SU-DHL-6 (cell line): Measurements from ENCODE around the gene UBAP1.
A peak's percentile ranks its signal among the peaks of the same experiment; 100 is the strongest.

Experiments
- H2AFZ ChIP-seq: fragments of 200-600 bp; sonication (generic); 2 replicates; pipeline ENCODE4 v1.6.1; 2014; ENCODE audit warnings: low read depth, mild to moderate bottlenecking, moderate library complexity, mixed read lengths, antibody characterized with exemption, low read length; ENCODE audit not compliant: severe bottlenecking
- H3F3A ChIP-seq: fragments of 200-600 bp; shearing (Covaris generic); 2 replicates; pipeline ENCODE4 v1.6.0; 2016; ENCODE audit warnings: antibody characterized with exemption, mild to moderate bottlenecking; ENCODE audit not compliant: insufficient read depth
- H3K27ac ChIP-seq: fragments of 200-600 bp; sonication (generic); 2 replicates; pipeline ENCODE4 v1.5.1; 2016; ENCODE audit warnings: low read depth, mild to moderate bottlenecking, low read length, moderate library complexity, mixed read lengths
- H3K27me3 ChIP-seq: fragments of 200-600 bp; sonication (generic), shearing (Covaris generic); 2 replicates; pipeline ENCODE4 v1.6.0; 2014; ENCODE audit warnings: mild to moderate bottlenecking, low read length
- H3K36me3 ChIP-seq: fragments of 200-600 bp; sonication (generic); 2 replicates; pipeline ENCODE4 v1.6.1; 2014; ENCODE audit warnings: mild to moderate bottlenecking, low read length, mixed read lengths
- H3K4me2 ChIP-seq: fragments of 300-600, 200-600 bp; shearing (Covaris generic), sonication (generic); 2 replicates; pipeline ENCODE4 v1.6.0; 2014; ENCODE audit warnings: low read length, low read depth, mild to moderate bottlenecking; ENCODE audit not compliant: poor library complexity, severe bottlenecking
- H3K4me3 ChIP-seq: fragments of 200-600 bp; sonication (generic); 2 replicates; pipeline ENCODE4 v1.5.1; 2014; ENCODE audit warnings: antibody characterized with exemption, low read length, mild to moderate bottlenecking, mixed read lengths; ENCODE audit not compliant: insufficient read depth, poor library complexity, severe bottlenecking
- H3K79me2 ChIP-seq: fragments of 200-600 bp; sonication (generic); 2 replicates; pipeline ENCODE4 v1.6.1; 2014; ENCODE audit warnings: mild to moderate bottlenecking, low read length, moderate library complexity; ENCODE audit not compliant: insufficient read depth
- H3K9ac ChIP-seq: fragments of 200-600 bp; sonication (generic); 2 replicates; pipeline ENCODE4 v1.7.0; 2014; ENCODE audit warnings: mild to moderate bottlenecking, low read length
- H3K9me2 ChIP-seq: fragments of 200-600 bp; sonication (generic); replicated peaks from 2 replicates; pipeline ENCODE4 v1.6.1; 2014; ENCODE audit warnings: low read length; ENCODE audit not compliant: insufficient read depth
- H3K9me3 ChIP-seq: fragments of 200-600 bp; sonication (generic); 2 replicates; pipeline ENCODE4 v1.6.1; 2014; ENCODE audit warnings: low read length, mixed read lengths; ENCODE audit not compliant: insufficient read depth
- H4K20me1 ChIP-seq: fragments of 200-600 bp; sonication (generic); 2 replicates; pipeline ENCODE4 v1.6.1; 2014; ENCODE audit warnings: low read depth, mild to moderate bottlenecking, antibody characterized with exemption, low read length, moderate library complexity, mixed read lengths
- CTCF ChIP-seq: fragments of 200-600 bp; sonication (generic); IDR thresholded peaks from one replicate; pipeline ENCODE4 v1.5.1; 2017; ENCODE audit warnings: antibody characterized with exemption, mild to moderate bottlenecking, low read length, moderate library complexity; ENCODE audit not compliant: insufficient read depth, poor library complexity, severe bottlenecking
- EZH2phosphoT487 ChIP-seq: fragments of 200-600 bp; sonication (generic), shearing (Covaris generic); conservative IDR thresholded peaks from 2 replicates; pipeline ENCODE4 v1.6.1; 2018; ENCODE audit warnings: mild to moderate bottlenecking, antibody characterized with exemption, low read length, moderate library complexity, mixed read lengths

UBAP1 gene

DNA sequence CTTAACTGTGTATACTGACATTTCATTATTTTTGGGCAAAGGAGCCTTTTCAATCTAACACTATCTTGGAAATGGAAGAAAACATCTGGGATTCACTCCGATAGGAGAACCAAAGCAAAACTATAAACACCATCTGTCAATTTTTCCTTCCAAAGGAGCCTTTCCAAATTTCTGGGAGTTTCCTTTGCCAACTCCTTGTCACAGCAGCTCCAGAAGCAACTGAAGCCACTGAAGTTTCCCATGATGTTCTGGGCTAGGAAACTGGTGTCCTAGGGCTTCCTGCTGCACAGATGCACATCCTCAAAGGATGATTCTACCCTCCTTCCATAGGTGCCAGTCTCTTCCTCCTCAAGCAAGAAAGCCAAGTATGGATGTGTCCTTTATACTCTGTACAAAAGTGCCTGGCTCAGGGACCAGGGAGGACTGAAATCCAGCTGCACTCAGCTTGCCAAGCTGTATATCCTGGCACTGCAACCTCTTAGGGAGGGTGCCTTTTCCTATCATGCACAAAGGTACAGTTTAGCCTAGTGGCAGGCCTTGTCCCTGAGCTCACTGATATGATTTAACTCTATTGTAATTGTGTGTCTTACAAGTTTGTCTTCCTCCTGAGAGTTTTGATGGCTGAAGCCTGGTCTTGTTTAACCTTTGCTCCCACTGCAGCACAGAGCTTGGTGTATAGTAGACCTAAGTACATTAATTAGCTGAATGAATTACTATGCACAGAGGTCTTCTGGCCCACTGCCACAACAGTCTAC, 8.4 kb upstream of the UBAP1 start:
- Histone ChIP-seq H3K4me3 (no peak overlapping the region), H4K20me1 (no peaks in the 10 kb centered on the region), H3F3A (peaks cover 14% of the 10 kb centered on the region), H3K27ac (no peak overlapping the region), H2AFZ (peak overlapping the region; percentile 2), H3K79me2 (no peaks in the 10 kb centered on the region), H3K9me3 (no peaks in the 10 kb centered on the region), H3K4me2 (no peak overlapping the region), H3K9me2 (no peaks in the 10 kb centered on the region), H3K36me3 (no peaks in the 10 kb centered on the region), H3K27me3 (no peaks in the 10 kb centered on the region), H3K9ac (no peak overlapping the region)
- TF ChIP-seq EZH2phosphoT487: no peak
- no peak for TF ChIP-seq CTCF

- peak overlapping the region; percentile 23; the same call in 1 of the 2 replicates for H3K27ac ChIP-seq
Measured at GRCh38 chr9:34171753-34172535, 6.9 kb upstream of the UBAP1 start.

DNA sequence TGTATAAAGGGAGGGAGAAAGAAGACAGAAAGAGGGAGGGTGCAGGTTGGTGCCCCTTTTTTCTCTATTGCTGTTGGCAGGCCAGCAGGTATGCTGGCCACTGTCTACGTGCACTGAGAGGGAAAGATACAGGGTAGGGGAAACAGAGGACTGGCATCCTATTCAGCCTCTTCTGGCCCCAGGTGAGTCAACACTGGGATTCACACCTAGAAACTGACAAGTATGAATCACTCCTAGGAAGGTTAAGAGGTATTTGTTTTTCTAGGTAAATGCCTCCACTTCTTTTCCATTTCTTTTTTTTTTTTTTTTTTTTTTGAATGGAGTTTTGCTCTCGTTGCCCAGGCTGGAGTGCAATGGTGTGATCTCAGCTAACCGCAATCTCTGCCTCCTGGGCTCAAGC, 2.8 kb upstream of the UBAP1 start:
- no peaks in the 10 kb centered on the region for H3K27me3 ChIP-seq
- peaks cover 27% of the 10 kb centered on the region for H3K79me2 ChIP-seq
- no peaks in the 10 kb centered on the region for H3K36me3 ChIP-seq
- no peak overlapping the region for H3K4me3 ChIP-seq
- H2AFZ ChIP-seq: no peak overlapping the region
- no peak for TF ChIP-seq EZH2phosphoT487
- no peak overlapping the region for H3K4me2 ChIP-seq
- no peaks in the 10 kb centered on the region for H3K9me3 ChIP-seq
- no peak overlapping the region for H3K9ac ChIP-seq
- H3K9me2 ChIP-seq: no peaks in the 10 kb centered on the region
- no peak overlapping the region for H3K27ac ChIP-seq
- H4K20me1 ChIP-seq: no peaks in the 10 kb centered on the region
- H3F3A ChIP-seq: peaks cover 7% of the 10 kb centered on the region

More at GRCh38 chr9:34171753-34172535, 6.9 kb upstream of the UBAP1 start:
- H3K4me3 ChIP-seq: no peak overlapping the region
- H4K20me1 ChIP-seq: no peaks in the 10 kb centered on the region
- H3K36me3 ChIP-seq: no peaks in the 10 kb centered on the region
- H3K9ac ChIP-seq: peak overlapping the region; percentile 28
- H3K79me2 ChIP-seq: no peaks in the 10 kb centered on the region
- H2AFZ ChIP-seq: peak overlapping the region; percentile 95
- H3K4me2 ChIP-seq: peak overlapping the region; percentile 51
- H3K9me3 ChIP-seq: no peaks in the 10 kb centered on the region
- no peaks in the 10 kb centered on the region for H3K27me3 ChIP-seq
- no peak for TF ChIP-seq CTCF
- no peak for TF ChIP-seq EZH2phosphoT487
- H3K9me2 ChIP-seq: no peaks in the 10 kb centered on the region
- H3F3A ChIP-seq: peaks cover 14% of the 10 kb centered on the region
